ENCODE results near the gene EVI5L.
"Not testable (repeated sequence)": the region's sequence is repeated elsewhere in the genome, so short reads cannot be mapped to it uniquely, and the experiment has no call there.

EVI5L gene

GRCh38 chr19:7848779-7849457 lies 18.9 kb downstream of the EVI5L start:
- no peak for DNase-seq

- DNase-seq: no peak
Observed at GRCh38 chr19:7849631-7849999, 19.6 kb downstream of the EVI5L start.

GRCh38 chr19:7850000-7850813 lies 20.2 kb downstream of the EVI5L start:
- no peak for DNase-seq

GRCh38 chr19:7850945-7851622 lies 21.1 kb downstream of the EVI5L start:
- no peak for DNase-seq

DNA sequence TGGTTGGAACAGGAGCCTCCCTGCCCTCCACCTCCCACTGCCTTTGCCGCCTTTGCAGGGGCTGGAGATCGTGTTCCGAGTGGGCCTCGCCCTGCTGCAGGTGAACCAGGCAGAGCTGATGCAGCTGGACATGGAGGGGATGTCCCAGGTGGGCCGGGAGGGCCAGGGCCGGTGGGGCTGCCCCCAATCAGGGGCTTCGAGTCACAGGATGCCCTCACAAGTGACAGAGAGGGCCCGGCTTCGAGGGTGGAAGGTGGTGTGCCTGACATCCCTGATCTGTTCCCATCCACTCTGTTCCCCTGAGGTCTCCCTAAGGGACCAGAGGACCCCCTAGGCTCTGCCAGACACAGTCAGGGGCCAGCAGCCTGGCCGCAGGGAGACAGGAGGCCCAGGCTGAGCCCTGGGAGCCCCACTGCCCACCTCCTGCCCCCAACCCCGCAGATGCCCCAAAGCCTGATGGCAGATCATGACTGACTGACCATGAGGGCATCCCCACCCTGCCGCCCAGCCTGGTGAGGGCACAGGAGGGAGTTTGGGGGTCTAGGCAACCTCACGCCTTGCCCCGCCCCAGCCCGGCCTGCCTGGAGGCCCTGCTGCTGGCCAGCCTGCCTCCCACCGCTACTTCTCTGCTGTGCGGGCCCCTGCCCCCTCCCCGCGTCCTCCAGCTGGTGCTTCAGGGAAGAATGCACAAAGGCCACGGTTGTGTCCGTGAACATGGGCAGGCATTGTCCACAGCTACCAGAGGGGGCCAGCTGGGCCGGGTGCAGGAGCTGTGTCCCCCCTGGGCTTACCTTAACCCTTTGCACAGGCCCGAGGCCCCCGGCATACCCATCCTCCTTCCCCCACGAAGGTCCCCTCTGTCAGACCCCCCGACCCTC lies 21.8 kb downstream of the EVI5L start:
- DNase-seq: no peak

GRCh38 chr19:7852851-7853769 lies 23.1 kb downstream of the EVI5L start:
- peak; percentile 50 for DNase-seq

DNA sequence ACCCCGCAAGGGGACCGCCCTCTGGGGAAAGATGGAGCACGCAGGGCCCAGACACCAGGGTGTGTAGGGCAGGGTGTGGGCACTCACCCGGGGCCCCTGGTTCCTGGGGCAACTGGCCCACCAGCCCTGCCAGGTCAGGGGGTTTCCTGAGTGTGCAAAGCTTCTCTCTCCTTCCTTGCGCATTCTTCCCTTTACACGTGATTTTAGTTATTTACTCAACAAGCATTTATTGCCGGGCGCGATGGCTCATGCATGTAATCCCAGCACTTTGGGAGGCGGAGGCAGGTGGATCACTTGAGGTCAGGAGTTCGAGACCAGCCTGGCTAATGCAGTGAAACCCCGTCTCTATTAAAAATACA lies 23.7 kb downstream of the EVI5L start:
- no peak for DNase-seq

GRCh38 chr19:7855426-7856108 lies 25.5 kb downstream of the EVI5L start:
- no peak for DNase-seq

GRCh38 chr19:7856109-7856591 lies 26.1 kb downstream of the EVI5L start:
- DNase-seq: no peak

- no peak for DNase-seq
Observed at GRCh38 chr19:7856679-7857663, 27.0 kb downstream of the EVI5L start.

DNA sequence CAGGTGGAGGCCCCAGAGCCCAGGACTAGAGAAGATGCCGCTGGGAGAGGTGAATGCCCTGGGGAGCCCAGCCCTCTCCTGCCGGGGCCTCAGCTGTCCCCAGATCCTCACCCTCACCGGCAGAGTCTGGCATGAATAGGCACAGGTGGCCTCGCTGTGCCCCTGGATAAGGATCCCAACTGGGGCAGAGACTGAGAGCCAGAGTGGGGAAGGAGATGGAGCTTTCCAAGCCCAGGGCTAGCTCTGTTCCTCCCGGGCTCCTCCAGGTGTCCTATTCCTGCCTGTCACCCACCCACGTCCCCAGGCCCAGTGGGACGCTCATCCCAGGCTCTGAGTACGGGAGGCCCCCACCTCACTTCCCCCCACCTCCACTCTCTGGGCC lies 27.7 kb downstream of the EVI5L start:
- DNase-seq: no peak

DNA sequence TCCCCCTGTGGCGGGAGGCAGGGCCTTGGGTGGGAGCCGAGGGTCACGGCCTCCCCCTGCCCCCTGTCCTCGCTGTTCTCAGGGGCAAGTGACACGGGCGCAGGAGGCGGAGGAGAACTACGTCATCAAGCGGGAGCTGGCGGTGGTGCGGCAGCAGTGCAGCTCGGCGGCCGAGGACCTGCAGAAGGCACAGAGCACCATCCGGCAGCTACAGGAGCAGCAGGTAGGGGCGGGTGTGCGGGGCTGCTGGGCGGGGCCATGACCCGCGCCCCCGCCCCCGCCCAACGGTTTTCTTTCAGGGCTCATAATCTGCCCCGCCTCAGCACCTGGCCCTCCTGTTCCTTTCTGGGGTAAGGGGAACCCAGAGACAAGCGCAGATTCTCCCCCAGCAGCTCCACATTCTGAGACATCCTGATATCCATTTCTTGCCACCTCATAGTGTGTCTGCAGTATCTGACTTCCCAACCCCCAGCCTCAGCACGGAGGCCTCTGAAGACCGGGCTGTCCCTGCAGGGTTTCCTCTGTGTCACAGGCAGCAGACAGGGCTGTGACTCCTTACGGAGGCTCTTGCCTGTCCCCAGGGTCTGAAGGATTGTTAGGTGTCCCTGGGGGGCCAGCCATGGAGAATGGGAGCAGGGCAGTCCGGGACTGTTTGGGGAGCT lies 28.2 kb downstream of the EVI5L start:
- DNase-seq: no peak

- not testable (repeated sequence) for DNase-seq
Observed at GRCh38 chr19:7859087-7859486, 29.1 kb downstream of the EVI5L start.

DNA sequence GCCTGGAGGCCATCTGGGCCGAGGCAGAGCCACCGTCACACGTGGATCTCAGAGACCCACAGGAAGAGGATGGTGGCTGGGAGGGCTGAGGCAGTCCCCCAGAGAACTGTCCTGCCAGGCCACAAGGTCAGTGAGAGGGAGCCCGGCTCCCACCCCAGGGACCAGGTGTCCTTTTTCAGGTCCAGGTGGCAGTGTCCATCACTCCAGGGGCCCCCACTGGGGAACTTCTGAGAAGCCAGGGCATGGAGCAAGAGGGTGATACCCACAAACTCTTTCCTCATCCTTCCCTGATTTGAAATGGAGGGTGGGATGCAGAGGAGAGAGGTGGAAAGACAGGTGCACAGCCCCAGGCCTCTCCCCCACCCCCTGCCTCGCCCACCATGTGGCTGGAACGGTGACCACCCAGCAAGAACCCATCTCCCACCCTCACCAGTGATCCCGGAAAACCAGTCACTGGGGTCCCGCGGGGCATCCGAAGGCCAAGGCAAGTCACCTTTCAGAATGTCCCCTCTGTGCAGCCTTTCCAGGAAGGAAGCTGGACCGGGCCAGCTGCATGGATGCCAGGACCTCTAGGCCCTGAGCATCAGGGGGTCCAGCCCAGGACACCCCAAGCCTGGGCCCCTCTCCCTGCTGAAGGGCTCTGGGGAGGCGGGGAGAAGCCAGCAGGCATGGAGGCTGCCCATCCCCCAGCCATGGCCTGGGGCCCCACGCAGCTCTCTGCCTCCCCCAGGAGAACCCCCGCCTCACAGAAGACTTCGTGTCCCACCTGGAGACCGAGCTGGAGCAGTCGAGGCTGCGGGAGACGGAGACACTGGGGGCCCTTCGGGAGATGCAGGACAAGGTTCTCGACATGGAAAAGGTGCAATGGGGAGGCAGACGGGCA lies 30.1 kb downstream of the EVI5L start:
- no peak for DNase-seq

GRCh38 chr19:7860714-7861618 lies 30.9 kb downstream of the EVI5L start:
- no peak for DNase-seq

- no peak for DNase-seq
Observed at GRCh38 chr19:7861619-7862412, 31.8 kb downstream of the EVI5L start.

All from activated CD4-positive, alpha-beta T cell treated with anti-CD3 and anti-CD28 coated beads for 1 hour (primary cell).